BJ (cell line): ENCODE measurements around the gene PNPLA8. TPM values are rescaled to one million over a fixed set of nuclear protein-coding genes. Genes with fewer than 3 reads are reported as not detected.

ENCODE experiments used
- CTCF ChIA-PET: fragments of 350-600 bp; formaldehyde crosslinking; extraction: SDS; loops from one replicate; lab custom pipeline; 2021; ENCODE audit warnings: antibody characterized with exemption, inconsistent platforms; lab: Yijun Ruan, JAX
- POLR2A ChIA-PET: fragments of 300-600 bp; sonication (Branson Sonifier 250); formaldehyde crosslinking; extraction: SDS; loops from one replicate; lab custom pipeline; 2021; ENCODE audit warnings: antibody characterized with exemption; lab: Charles Lee
- DNase-seq: peaks from one replicate; pipeline ENCODE4 v3.0.0-alpha.2; 2011; ENCODE audit warnings: low read depth
- H3K27me3 ChIP-seq: 2 replicates; pipeline ENCODE4 v1.6.0; 2011; ENCODE audit warnings: low read length; ENCODE audit not compliant: control insufficient read depth, insufficient read depth
- H3K36me3 ChIP-seq: 2 replicates; pipeline ENCODE4 v1.5.1; 2011; ENCODE audit warnings: low read length; ENCODE audit not compliant: control insufficient read depth, insufficient read depth
- H3K4me3 ChIP-seq: 2 replicates; pipeline ENCODE4 v1.5.1; 2011; ENCODE audit warnings: low read depth, mild to moderate bottlenecking, control low read depth, low read length
- polyA plus RNA-seq: library from polyadenylated mRNA; depleted of rRNA; stranded (reverse); fragments of >200 nt; gene quantifications from 2 replicates; pipeline ENCODE4 v1.2.3, GENCODE V29; 2011
- TF ChIP-seq, protein P1 (sequence below): IDR thresholded peaks from 2 replicates; pipeline ENCODE4 v1.5.1; 2011; ENCODE audit warnings: low read depth, mild to moderate bottlenecking, control low read depth, inconsistent platforms, low read length, moderate library complexity; ENCODE audit not compliant: insufficient read depth

Gene PNPLA8
- polyA plus RNA-seq, 1 experiment = 7.8 TPM

DNA sequence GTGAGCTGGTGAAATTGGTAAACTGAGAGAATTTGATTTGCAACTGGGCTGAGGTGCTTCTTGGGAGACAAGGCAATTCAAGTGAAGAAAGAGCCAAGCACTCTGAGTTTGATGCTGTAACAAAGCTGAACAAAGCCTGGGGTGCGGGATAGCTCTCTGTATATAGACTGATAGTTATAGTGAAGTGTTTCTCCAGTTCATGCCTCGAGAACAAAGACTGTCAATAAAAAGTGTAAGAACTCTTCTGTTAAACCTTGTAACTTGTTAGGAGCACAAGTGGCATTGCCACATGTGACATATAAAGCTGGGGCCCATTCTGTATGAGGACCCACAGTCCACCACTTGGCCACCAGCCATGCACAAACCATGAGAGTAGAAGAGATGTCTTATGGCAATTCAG lies 11.3 kb upstream of the PNPLA8 start:
- TF ChIP-seq, protein P1, sequence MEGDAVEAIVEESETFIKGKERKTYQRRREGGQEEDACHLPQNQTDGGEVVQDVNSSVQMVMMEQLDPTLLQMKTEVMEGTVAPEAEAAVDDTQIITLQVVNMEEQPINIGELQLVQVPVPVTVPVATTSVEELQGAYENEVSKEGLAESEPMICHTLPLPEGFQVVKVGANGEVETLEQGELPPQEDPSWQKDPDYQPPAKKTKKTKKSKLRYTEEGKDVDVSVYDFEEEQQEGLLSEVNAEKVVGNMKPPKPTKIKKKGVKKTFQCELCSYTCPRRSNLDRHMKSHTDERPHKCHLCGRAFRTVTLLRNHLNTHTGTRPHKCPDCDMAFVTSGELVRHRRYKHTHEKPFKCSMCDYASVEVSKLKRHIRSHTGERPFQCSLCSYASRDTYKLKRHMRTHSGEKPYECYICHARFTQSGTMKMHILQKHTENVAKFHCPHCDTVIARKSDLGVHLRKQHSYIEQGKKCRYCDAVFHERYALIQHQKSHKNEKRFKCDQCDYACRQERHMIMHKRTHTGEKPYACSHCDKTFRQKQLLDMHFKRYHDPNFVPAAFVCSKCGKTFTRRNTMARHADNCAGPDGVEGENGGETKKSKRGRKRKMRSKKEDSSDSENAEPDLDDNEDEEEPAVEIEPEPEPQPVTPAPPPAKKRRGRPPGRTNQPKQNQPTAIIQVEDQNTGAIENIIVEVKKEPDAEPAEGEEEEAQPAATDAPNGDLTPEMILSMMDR = no peak
- CTCF ChIA-PET = no interaction called here
- no peaks in the 10 kb centered on the region for H3K36me3 ChIP-seq
- no peaks in the 10 kb centered on the region for H3K27me3 ChIP-seq
- no peak overlapping the region for H3K4me3 ChIP-seq
- POLR2A ChIA-PET = no interaction called here
- DNase-seq = no peak

DNA sequence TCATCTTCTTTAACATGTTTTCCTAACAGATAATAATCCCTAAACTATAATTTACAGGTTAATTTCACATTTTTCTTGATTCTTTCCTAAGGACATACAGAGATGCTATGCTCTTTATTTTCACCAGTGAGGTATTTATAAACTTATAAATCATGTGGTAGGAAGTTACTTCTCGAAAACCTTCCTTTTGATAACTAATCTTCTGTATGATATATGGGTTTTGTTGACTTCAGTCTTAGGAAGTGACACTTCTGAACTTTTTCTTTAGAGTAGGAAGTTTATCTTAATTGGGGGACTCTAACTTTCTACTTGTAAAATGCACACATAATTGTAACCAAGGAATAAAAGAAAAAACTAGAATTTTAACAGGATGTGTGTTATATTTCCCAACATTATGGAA lies 9.8 kb upstream of the PNPLA8 start:
- POLR2A ChIA-PET = no interaction called here
- no peak for DNase-seq
- H3K36me3 ChIP-seq = no peaks in the 10 kb centered on the region
- TF ChIP-seq, protein P1 = no peak
- H3K4me3 ChIP-seq = no peak overlapping the region
- no peaks in the 10 kb centered on the region for H3K27me3 ChIP-seq
- CTCF ChIA-PET = no interaction called here

DNA sequence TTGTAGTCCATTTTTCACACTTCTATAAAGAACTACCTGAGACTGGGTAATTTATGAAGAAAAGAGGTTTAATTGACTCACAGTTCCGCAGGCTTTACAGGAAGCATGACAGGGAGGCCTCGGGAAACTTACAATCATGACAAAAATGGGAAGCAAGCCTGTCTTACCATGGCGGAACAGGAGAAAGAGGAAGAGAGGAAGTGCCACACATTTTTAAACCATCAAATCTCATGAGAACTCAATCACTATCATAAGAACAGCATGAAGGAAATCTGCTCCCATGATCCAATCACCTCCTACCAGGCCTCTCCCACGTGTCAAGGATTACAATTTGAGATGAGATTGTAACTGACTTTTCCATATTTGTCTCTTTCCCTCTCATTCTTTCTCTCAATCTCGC lies 9.3 kb upstream of the PNPLA8 start:
- Histone ChIP-seq H3K36me3 (no peaks in the 10 kb centered on the region), H3K27me3 (no peaks in the 10 kb centered on the region), H3K4me3 (no peak overlapping the region)
- TF ChIP-seq, protein P1 = no peak
- ChIA-PET POLR2A (no interaction called here), CTCF (interaction anchor here (0.7 kb wide), 1 partner anchor 16 kb away, joined by 6 read pairs; no protein-coding TSS in a partner anchor)
- no peak for DNase-seq

DNA sequence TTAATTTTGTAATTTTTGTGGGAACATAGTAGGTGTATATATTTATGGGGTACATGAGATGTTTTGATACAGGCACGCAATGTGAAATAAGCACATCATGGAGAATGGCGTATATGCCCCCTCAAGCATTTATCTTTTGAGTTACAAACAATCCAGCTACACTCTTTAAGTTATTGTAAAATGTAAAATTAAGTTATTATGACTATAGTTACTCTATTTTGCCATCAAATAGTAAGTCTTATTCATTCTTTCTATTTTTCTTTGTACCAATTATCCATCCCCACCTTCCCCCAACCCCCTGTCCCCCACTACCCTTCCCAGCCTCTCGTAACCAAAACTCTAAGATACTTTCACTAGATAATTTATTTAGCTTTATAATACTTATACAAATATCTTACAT lies 7.8 kb upstream of the PNPLA8 start:
- POLR2A ChIA-PET = no interaction called here
- no peaks in the 10 kb centered on the region for H3K27me3 ChIP-seq
- CTCF ChIA-PET = no interaction called here
- no peak overlapping the region for H3K4me3 ChIP-seq
- DNase-seq = no peak
- H3K36me3 ChIP-seq = no peaks in the 10 kb centered on the region
- TF ChIP-seq, protein P1 = no peak

DNA sequence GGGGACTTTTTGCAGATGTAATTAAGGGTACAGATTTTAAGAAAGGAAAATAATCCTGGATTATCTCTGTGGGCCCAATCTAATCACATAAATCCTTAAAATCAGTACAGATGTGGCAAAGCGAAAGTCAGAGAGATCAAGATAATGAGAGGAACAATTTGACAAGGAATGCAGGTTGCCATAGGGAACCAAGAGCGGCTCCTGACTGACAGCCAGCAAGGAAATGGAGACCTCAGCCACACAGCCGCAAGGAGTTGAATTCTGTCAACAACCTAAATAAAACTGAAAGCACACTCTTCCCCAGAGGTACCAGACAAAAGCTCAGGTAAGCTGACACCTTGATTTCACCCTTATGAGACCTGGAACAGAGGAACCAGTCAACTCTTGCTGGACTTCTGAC lies 3.4 kb upstream of the PNPLA8 start:
- DNase-seq = no peak
- POLR2A ChIA-PET = no interaction called here
- Histone ChIP-seq H3K27me3 (no peaks in the 10 kb centered on the region), H3K36me3 (no peaks in the 10 kb centered on the region), H3K4me3 (no peak overlapping the region)
- CTCF ChIA-PET = no interaction called here
- TF ChIP-seq, protein P1 = no peak
